NCI-H2227 treated with DMSO at 0.1 percent for 48 hours (cell line): ENCODE results near the gene BTBD2.

ENCODE experiments used
- DNase-seq: peaks from one replicate; lab custom pipeline; 2025; lab: John Stamatoyannopoulos, UW

BTBD2 gene

DNA sequence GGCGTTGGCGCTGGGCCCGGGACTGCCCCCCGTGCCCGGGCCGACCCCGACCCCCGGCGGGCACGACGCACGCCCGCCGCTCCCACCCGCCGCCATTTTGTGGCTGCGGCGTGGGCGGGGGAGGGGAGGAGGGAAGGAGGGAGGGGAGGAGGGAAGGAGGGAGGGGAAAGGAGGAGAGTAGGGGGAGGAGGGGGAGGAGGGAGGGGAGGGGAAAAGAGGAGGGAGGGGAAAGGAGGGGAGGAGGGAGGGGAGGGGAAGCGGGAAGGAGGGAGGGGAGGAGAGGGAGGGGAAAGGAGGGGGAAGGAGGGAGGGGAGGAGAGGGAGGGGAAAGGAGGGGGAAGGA is at the start of gene BTBD2:
Gene BTBD2 (minus strand): TSS at position 107 of the 343 bp plus-strand sequence. CDS start 11 bp downstream, at position 96.
- no peak for DNase-seq

DNA sequence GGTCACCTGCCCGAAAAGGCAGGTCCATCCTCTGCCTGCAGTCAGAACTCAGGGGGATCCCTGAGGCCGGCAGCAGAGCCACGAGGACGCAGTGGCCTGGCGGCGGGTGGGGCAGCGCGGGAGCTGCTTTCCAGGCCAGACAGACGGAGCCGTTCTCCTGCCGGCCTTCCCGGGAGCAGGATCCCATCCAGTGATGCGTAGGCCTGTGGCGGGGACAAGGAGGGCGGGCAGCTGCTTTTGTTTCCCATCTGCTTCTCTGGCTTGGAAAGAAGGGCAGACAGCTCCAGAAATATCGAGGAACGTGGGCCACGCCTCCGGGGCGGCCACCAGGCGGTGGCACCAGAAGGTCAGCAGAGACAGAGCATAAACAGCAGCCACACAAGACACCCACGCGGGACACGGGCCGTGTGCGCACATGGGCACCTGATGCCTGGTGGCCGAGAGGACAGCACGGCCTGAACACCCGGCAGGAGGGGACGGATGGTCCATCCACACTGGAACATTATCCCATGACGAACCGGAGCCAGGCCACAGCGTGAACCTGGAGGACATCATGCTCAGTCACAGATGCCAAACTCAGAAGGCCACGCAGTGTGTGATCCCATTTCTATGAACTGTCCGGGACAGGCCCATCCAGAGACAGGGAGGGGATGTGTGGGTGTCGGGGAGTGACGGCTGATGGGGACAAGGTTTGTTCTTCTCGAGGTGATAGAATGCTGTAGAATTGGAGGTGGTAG is 49.4 kb upstream of the BTBD2 start:
- no peak for DNase-seq

GRCh38 chr19:2064395-2064787 is 48.9 kb upstream of the BTBD2 start:
- DNase-seq: no peak

- DNase-seq: no peak
Observed at GRCh38 chr19:2063824-2064223, 48.3 kb upstream of the BTBD2 start.

GRCh38 chr19:2062770-2063169 is 47.3 kb upstream of the BTBD2 start:
- DNase-seq: no peak

- DNase-seq: no peak
Observed at GRCh38 chr19:2062389-2062729, 46.8 kb upstream of the BTBD2 start.

GRCh38 chr19:2061495-2062388 is 46.2 kb upstream of the BTBD2 start:
- peak; percentile 95 for DNase-seq

GRCh38 chr19:2060884-2061494 is 45.5 kb upstream of the BTBD2 start:
- DNase-seq: no peak

DNA sequence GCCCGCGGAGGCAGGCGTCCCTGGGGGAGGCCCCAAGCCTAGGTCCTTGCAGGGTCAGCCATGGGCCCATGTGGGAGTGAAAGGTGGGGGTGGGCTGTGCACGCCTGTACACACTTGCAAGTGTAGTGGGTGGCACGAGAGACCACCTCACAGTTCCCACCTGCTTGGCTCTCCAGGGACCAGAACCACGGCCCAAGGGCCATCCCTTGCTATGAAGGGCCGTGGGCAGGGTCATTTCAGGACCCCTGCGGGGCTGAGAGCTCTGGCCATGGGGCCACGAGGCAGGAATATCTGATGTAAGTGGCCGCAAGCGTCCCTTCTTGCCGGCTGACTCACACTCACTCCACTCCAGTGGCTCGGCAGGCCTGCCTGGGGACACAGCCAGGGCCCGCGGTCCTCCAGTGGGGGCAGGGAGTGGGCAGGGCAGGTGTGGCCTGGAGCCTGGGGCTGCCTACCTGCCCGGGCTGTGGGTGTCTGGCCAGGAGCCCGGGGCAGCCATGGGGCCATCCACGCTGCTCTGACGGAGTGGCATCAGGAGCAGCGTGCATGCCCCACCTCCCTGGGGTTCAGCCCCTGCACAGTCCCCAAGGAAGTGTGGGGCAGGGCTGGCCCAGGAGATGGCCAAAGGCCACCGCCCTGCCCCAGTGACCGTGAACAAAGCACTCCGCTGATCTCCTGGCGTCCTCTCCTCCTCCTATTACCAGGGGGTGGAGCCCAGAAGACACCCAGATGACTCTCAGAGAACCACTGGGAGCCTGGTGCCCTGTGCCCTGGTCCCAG is 44.1 kb upstream of the BTBD2 start:
- DNase-seq: no peak

DNA sequence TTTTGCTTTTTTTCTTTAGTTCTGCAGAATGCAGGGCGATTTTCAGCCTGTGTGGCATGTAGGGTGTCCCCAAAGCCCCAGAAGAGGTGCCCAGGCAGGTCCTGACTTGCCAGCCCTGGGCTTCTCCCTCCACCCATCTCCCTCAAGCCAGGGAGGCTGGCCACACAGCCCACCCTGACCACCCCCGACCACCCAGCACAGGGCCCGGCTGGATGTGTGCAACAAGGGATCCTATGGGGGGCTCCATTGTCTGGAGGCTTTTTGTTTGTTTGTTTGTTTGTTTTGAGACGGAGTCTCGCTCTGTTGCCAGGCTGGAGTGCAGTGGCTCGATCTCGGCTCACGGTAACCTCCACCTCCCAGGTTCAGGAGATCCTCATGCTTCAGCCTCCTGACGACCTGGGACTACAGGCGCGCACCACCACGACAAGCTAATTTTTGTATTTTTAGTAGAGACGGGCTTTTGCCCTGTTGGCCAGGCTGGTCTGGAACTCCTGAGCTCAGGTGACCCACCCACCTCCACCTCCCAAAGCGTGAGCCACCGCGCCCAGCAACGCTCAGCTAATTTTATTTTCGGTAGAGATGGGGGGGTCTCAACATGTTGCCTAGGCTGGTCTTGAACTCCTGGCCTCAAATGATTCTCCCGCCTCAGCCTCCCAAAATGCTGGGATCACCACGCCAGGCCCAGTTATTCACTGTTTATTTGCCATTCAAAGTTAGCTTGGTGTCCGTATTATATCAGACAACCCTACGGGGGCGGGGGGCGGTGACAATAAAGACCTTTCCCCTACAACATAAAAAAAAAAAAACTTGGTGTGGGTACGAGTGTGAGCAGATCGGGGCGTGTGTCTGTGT is 43.3 kb upstream of the BTBD2 start:
- DNase-seq: no peak

- no peak for DNase-seq
Observed at GRCh38 chr19:2057484-2058469, 42.3 kb upstream of the BTBD2 start.

- no peak for DNase-seq
Observed at GRCh38 chr19:2056837-2057192, 41.3 kb upstream of the BTBD2 start.

GRCh38 chr19:2055931-2056836 is 40.7 kb upstream of the BTBD2 start:
- DNase-seq: no peak

- DNase-seq: no peak
Observed at GRCh38 chr19:2054763-2055162, 39.2 kb upstream of the BTBD2 start.

DNA sequence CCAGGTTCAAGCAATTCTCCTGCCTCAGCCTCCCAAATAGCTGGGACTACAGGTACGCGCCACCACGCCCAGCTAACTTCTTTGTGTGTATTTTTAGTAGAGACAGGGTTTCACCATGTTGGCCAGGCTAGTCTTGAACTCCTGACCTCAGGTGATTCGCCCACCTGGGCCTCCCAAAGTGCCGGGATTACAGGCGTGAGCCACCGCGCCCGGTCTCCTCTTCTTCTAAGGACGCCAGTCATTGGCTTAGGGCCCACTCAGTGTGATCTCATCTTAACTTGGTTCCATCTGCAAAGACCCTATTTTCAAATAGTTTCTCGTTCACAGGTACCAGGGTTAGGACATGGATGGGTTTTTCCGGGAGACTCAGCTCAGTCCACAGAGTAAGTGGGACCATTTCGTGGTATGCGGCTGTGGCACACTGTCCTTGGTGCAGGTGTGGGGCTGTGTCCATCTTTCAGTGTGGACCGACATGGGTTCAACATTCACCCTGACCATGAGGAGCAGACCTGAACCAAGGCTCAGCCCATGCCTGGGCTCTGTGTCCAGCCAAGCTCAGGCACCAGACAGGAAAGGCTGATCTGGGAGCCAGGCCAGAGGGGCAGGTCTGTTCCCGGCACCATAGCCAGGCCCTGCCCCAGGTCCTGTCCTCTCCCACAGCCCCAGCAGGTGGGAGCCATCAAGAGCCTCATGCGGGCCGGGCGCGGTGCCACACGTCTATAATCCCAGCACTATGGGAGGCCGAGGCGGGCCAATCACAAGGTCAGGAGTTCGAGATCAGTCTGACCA is 38.3 kb upstream of the BTBD2 start:
- DNase-seq: no peak

DNA sequence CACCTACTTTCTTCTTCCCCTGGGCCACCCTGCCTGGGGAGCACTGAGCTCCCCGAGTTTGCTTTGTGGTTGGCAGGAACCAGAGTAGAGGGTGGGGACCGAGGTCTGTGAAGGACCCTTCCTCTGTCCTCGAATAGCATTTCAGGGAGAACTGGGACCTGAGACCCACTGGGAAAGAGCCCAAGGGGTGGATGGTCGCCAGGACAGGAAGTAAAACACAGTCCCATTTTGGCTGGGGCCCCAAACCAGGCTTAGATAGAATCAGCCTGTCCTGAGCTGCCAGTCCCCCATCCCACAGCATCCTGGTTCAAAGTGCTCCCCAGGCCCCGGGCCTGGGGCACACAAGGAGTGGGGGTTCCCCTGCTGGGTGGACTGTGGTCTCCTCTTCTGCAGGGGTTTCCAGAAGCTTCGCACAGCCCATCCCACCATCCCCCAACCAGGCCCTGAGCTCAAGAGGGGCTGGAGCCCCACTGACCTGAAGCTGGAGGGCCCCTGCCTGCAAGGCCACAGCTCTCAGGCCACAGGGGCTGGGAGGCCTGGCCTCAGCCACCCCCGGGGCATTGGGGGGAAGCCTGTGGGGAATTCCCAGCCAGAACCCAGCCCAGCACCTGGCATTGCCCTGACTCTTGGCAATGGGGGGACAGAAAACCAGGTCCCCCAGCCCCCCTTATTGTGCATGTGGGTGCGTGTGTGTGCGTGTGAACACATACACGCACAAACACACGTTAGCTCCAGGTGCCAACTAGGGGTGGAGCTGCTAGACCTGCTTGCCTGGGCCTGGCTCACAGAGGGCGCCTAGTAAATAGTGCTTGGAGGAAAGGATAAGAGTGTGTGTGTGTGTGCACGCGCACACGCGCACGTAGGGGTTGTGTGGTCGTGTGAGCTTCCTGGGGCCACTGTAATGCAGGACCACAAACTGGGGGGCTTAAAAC is 36.5 kb upstream of the BTBD2 start:
- DNase-seq: no peak
